WTC11 (cell line): ENCODE data around the gene PDE6G. TPM values are rescaled to one million over a fixed set of nuclear protein-coding genes. Genes with fewer than 3 reads are reported as not detected.

Source experiments
- ATAC-seq: fragments of 200-7000 bp; cut with Tn5 transposase; 2 replicates; pipeline ENCODE4 v1.10.0; 2021; ENCODE audit warnings: mild to moderate bottlenecking, moderate library complexity
- CTCF ChIA-PET: fragments of 300-600 bp; sonication (Branson Sonifier 250); formaldehyde crosslinking; loops from one replicate; lab custom pipeline; 2021; ENCODE audit warnings: antibody characterized with exemption; lab: Charles Lee
- POLR2A ChIA-PET: fragments of 350-600 bp; sonication (Branson Sonifier 250); formaldehyde crosslinking; loops from one replicate; lab custom pipeline; 2021; ENCODE audit warnings: antibody characterized with exemption; lab: Charles Lee
- DNase-seq: peaks from one replicate; pipeline ENCODE4 v3.0.0; 2021; ENCODE audit warnings: low spot score
- H3K27ac Mint-ChIP-seq: 2 replicates; pipeline ENCODE4 v1.8.0; 2021; ENCODE audit warnings: mixed read lengths
- H3K27me3 Mint-ChIP-seq: 2 replicates; pipeline ENCODE4 v1.8.0; 2021; ENCODE audit warnings: low read depth, mild to moderate bottlenecking, moderate library complexity, mixed read lengths
- H3K36me3 Mint-ChIP-seq: 2 replicates; pipeline ENCODE4 v1.8.0; 2021; ENCODE audit warnings: mixed read lengths
- H3K4me1 Mint-ChIP-seq: 2 replicates; pipeline ENCODE4 v1.8.0; 2022; ENCODE audit warnings: mixed read lengths
- H3K4me3 Mint-ChIP-seq: 2 replicates; pipeline ENCODE4 v1.8.0; 2021; ENCODE audit warnings: mild to moderate bottlenecking, moderate library complexity, mixed read lengths
- H3K9me3 Mint-ChIP-seq: 2 replicates; pipeline ENCODE4 v1.8.0; 2021; ENCODE audit warnings: mixed read lengths
- ARID4B ChIP-seq: sonication (generic); formaldehyde crosslinking; IDR thresholded peaks from 2 replicates; pipeline ENCODE4 v1.8.0; 2023; ENCODE audit warnings: missing genetic modification reagents, mild to moderate bottlenecking, borderline replicate concordance
- ATF6 ChIP-seq: sonication (generic); formaldehyde crosslinking; IDR thresholded peaks from 2 replicates; pipeline ENCODE4 v1.8.1; 2023; ENCODE audit warnings: mild to moderate bottlenecking, missing genetic modification reagents
- CTCF ChIP-seq: fragments of 200-600 bp; IDR thresholded peaks from 2 replicates; pipeline ENCODE4 v1.8.0; 2022; ENCODE audit warnings: antibody characterized with exemption
- ESRRA ChIP-seq: sonication (generic); formaldehyde crosslinking; IDR thresholded peaks from 2 replicates; pipeline ENCODE4 v1.8.1; 2022; ENCODE audit warnings: mild to moderate bottlenecking, missing genetic modification reagents, borderline replicate concordance
- FOXP1 ChIP-seq: sonication (generic); formaldehyde crosslinking; IDR thresholded peaks from 2 replicates; pipeline ENCODE4 v1.8.0; 2022; ENCODE audit warnings: missing genetic modification reagents, mild to moderate bottlenecking, moderate library complexity, borderline replicate concordance
- FOXP4 ChIP-seq: sonication (generic); formaldehyde crosslinking; IDR thresholded peaks from 2 replicates; pipeline ENCODE4 v1.8.0; 2022; ENCODE audit warnings: mild to moderate bottlenecking, missing genetic modification reagents
- MAX ChIP-seq: sonication (generic); formaldehyde crosslinking; IDR thresholded peaks from 2 replicates; pipeline ENCODE4 v1.8.0; 2022; ENCODE audit warnings: mild to moderate bottlenecking, missing genetic modification reagents
- NFYB ChIP-seq: sonication (generic); formaldehyde crosslinking; conservative IDR thresholded peaks from 2 replicates; pipeline ENCODE4 v1.8.0; 2022; ENCODE audit warnings: low read depth, missing genetic modification reagents
- TEAD4 ChIP-seq: sonication (generic); formaldehyde crosslinking; IDR thresholded peaks from 2 replicates; pipeline ENCODE4 v1.8.0; 2022; ENCODE audit warnings: mild to moderate bottlenecking, missing genetic modification reagents
- USF1 ChIP-seq: sonication (generic); formaldehyde crosslinking; IDR thresholded peaks from 2 replicates; pipeline ENCODE4 v1.8.0; 2022; ENCODE audit warnings: mild to moderate bottlenecking, missing genetic modification reagents
- ZNF121 ChIP-seq: sonication (generic); formaldehyde crosslinking; IDR thresholded peaks from 2 replicates; pipeline ENCODE4 v1.8.0; 2023; ENCODE audit warnings: missing genetic modification reagents
- ZNF317 ChIP-seq: sonication (generic); formaldehyde crosslinking; IDR thresholded peaks from 2 replicates; pipeline ENCODE4 v1.8.1; 2023; ENCODE audit warnings: low read depth, mild to moderate bottlenecking, moderate library complexity, missing genetic modification reagents, borderline replicate concordance
- ZNF671 ChIP-seq: fragments of 250-450 bp; sonication (Bioruptor Pico); IDR thresholded peaks from 2 replicates; pipeline ENCODE4 v1.8.0; 2021; ENCODE audit warnings: mild to moderate bottlenecking
- total RNA-seq: library from RNA; stranded (reverse); gene quantifications from 3 replicates; pipeline ENCODE4 v1.2.3, GENCODE V29; 2021
- TF ChIP-seq, protein P1 (sequence below): sonication (generic); formaldehyde crosslinking; IDR thresholded peaks from 2 replicates; pipeline ENCODE4 v1.8.1; 2023; ENCODE audit warnings: mild to moderate bottlenecking, missing genetic modification reagents
- TF ChIP-seq, protein P2 (sequence below): fragments of 250-450 bp; sonication (Bioruptor Pico); IDR thresholded peaks from 2 replicates; pipeline ENCODE4 v1.9.0; 2021; ENCODE audit warnings: mild to moderate bottlenecking, borderline replicate concordance
- TF ChIP-seq, protein P3 (sequence below): sonication (generic); formaldehyde crosslinking; conservative IDR thresholded peaks from 2 replicates; pipeline ENCODE4 v1.8.1; 2022; ENCODE audit warnings: mild to moderate bottlenecking, missing genetic modification reagents

PDE6G gene
- total RNA-seq, 1 experiment from 2014 or later = 4.4 TPM

GRCh38 chr17:81672954-81673353 is 16.6 kb upstream of the PDE6G start:
- ATAC-seq = no peak
- H3K27ac Mint-ChIP-seq = no peak overlapping the region
- CTCF ChIA-PET = no interaction called here
- TF ChIP-seq TEAD4 = no peak
- TF ChIP-seq USF1 (CRISPR knock-in tag) = no peak
- TF ChIP-seq ATF6 (CRISPR knock-in tag) = no peak
- TF ChIP-seq ARID4B (CRISPR knock-in tag) = no peak
- TF ChIP-seq ESRRA = no peak
- TF ChIP-seq, protein P1, sequence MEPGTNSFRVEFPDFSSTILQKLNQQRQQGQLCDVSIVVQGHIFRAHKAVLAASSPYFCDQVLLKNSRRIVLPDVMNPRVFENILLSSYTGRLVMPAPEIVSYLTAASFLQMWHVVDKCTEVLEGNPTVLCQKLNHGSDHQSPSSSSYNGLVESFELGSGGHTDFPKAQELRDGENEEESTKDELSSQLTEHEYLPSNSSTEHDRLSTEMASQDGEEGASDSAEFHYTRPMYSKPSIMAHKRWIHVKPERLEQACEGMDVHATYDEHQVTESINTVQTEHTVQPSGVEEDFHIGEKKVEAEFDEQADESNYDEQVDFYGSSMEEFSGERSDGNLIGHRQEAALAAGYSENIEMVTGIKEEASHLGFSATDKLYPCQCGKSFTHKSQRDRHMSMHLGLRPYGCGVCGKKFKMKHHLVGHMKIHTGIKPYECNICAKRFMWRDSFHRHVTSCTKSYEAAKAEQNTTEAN (CRISPR knock-in tag) = no peak
- no peak for TF ChIP-seq CTCF
- TF ChIP-seq FOXP1 (CRISPR knock-in tag) = no peak
- TF ChIP-seq NFYB = no peak
- TF ChIP-seq FOXP4 (CRISPR knock-in tag) = no peak
- no peak for TF ChIP-seq ZNF121 (CRISPR knock-in tag)
- TF ChIP-seq ZNF671 = no peak
- TF ChIP-seq, protein P2, sequence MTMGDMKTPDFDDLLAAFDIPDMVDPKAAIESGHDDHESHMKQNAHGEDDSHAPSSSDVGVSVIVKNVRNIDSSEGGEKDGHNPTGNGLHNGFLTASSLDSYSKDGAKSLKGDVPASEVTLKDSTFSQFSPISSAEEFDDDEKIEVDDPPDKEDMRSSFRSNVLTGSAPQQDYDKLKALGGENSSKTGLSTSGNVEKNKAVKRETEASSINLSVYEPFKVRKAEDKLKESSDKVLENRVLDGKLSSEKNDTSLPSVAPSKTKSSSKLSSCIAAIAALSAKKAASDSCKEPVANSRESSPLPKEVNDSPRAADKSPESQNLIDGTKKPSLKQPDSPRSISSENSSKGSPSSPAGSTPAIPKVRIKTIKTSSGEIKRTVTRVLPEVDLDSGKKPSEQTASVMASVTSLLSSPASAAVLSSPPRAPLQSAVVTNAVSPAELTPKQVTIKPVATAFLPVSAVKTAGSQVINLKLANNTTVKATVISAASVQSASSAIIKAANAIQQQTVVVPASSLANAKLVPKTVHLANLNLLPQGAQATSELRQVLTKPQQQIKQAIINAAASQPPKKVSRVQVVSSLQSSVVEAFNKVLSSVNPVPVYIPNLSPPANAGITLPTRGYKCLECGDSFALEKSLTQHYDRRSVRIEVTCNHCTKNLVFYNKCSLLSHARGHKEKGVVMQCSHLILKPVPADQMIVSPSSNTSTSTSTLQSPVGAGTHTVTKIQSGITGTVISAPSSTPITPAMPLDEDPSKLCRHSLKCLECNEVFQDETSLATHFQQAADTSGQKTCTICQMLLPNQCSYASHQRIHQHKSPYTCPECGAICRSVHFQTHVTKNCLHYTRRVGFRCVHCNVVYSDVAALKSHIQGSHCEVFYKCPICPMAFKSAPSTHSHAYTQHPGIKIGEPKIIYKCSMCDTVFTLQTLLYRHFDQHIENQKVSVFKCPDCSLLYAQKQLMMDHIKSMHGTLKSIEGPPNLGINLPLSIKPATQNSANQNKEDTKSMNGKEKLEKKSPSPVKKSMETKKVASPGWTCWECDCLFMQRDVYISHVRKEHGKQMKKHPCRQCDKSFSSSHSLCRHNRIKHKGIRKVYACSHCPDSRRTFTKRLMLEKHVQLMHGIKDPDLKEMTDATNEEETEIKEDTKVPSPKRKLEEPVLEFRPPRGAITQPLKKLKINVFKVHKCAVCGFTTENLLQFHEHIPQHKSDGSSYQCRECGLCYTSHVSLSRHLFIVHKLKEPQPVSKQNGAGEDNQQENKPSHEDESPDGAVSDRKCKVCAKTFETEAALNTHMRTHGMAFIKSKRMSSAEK (CRISPR knock-in tag) = no peak
- TF ChIP-seq MAX (CRISPR knock-in tag) = no peak
- no peak for TF ChIP-seq ZNF317 (CRISPR knock-in tag)
- TF ChIP-seq, protein P3, sequence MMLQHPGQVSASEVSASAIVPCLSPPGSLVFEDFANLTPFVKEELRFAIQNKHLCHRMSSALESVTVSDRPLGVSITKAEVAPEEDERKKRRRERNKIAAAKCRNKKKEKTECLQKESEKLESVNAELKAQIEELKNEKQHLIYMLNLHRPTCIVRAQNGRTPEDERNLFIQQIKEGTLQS (CRISPR knock-in tag) = no peak
- TF ChIP-seq, all 79 proteins: peak for 0
- POLR2A ChIA-PET = no interaction called here
- Mint-ChIP-seq H3K27me3 (no peaks in the 10 kb centered on the region), H3K9me3 (no peaks in the 10 kb centered on the region), H3K4me3 (no peak overlapping the region), H3K36me3 (peaks cover 49% of the 10 kb centered on the region), H3K4me1 (peaks cover 5% of the 10 kb centered on the region)
- no peak for DNase-seq
